WTC11 (cell line): ENCODE results near the gene AMBRA1. TPM values are rescaled to one million over a fixed set of nuclear protein-coding genes. Genes with fewer than 3 reads are reported as not detected.

ENCODE experiments used
- ATAC-seq: fragments of 200-7000 bp; cut with Tn5 transposase; 2 replicates; pipeline ENCODE4 v1.10.0; 2021; ENCODE audit warnings: mild to moderate bottlenecking, moderate library complexity
- CTCF ChIA-PET: fragments of 300-600 bp; sonication (Branson Sonifier 250); formaldehyde crosslinking; loops from one replicate; lab custom pipeline; 2021; ENCODE audit warnings: antibody characterized with exemption; lab: Charles Lee
- POLR2A ChIA-PET: fragments of 350-600 bp; sonication (Branson Sonifier 250); formaldehyde crosslinking; loops from one replicate; lab custom pipeline; 2021; ENCODE audit warnings: antibody characterized with exemption; lab: Charles Lee
- DNase-seq: peaks from one replicate; pipeline ENCODE4 v3.0.0; 2021; ENCODE audit warnings: low spot score
- H3K27ac Mint-ChIP-seq: 2 replicates; pipeline ENCODE4 v1.8.0; 2021; ENCODE audit warnings: mixed read lengths
- H3K27me3 Mint-ChIP-seq: 2 replicates; pipeline ENCODE4 v1.8.0; 2021; ENCODE audit warnings: low read depth, mild to moderate bottlenecking, moderate library complexity, mixed read lengths
- H3K36me3 Mint-ChIP-seq: 2 replicates; pipeline ENCODE4 v1.8.0; 2021; ENCODE audit warnings: mixed read lengths
- H3K4me1 Mint-ChIP-seq: 2 replicates; pipeline ENCODE4 v1.8.0; 2022; ENCODE audit warnings: mixed read lengths
- H3K4me3 Mint-ChIP-seq: 2 replicates; pipeline ENCODE4 v1.8.0; 2021; ENCODE audit warnings: mild to moderate bottlenecking, moderate library complexity, mixed read lengths
- H3K9me3 Mint-ChIP-seq: 2 replicates; pipeline ENCODE4 v1.8.0; 2021; ENCODE audit warnings: mixed read lengths
- E2F1 ChIP-seq: sonication (generic); formaldehyde crosslinking; IDR thresholded peaks from 2 replicates; pipeline ENCODE4 v1.8.0; 2022; ENCODE audit warnings: mild to moderate bottlenecking, missing genetic modification reagents
- ESRRA ChIP-seq: sonication (generic); formaldehyde crosslinking; IDR thresholded peaks from 2 replicates; pipeline ENCODE4 v1.8.1; 2022; ENCODE audit warnings: mild to moderate bottlenecking, missing genetic modification reagents, borderline replicate concordance
- ETV6 ChIP-seq: sonication (generic); formaldehyde crosslinking; IDR thresholded peaks from 2 replicates; pipeline ENCODE4 v1.8.1; 2022; ENCODE audit warnings: mild to moderate bottlenecking, missing genetic modification reagents
- FOXK1 ChIP-seq: sonication (generic); formaldehyde crosslinking; IDR thresholded peaks from 2 replicates; pipeline ENCODE4 v1.8.0; 2022; ENCODE audit warnings: mild to moderate bottlenecking, moderate library complexity, missing genetic modification reagents
- HMGA2 ChIP-seq: fragments of 250-450 bp; sonication (Bioruptor Pico); IDR thresholded peaks from 2 replicates; pipeline ENCODE4 v1.4.0; 2021; ENCODE audit warnings: mild to moderate bottlenecking, moderate library complexity
- MYBL2 ChIP-seq: sonication (generic); formaldehyde crosslinking; IDR thresholded peaks from 2 replicates; pipeline ENCODE4 v1.8.1; 2023; ENCODE audit warnings: mild to moderate bottlenecking, moderate library complexity, missing genetic modification reagents
- NFYB ChIP-seq: sonication (generic); formaldehyde crosslinking; conservative IDR thresholded peaks from 2 replicates; pipeline ENCODE4 v1.8.0; 2022; ENCODE audit warnings: low read depth, missing genetic modification reagents
- PREB ChIP-seq: sonication (generic); formaldehyde crosslinking; IDR thresholded peaks from 2 replicates; pipeline ENCODE4 v1.8.1; 2022; ENCODE audit warnings: mild to moderate bottlenecking, missing genetic modification reagents, moderate library complexity, borderline replicate concordance
- RORB ChIP-seq: fragments of 250-450 bp; sonication (Bioruptor Pico); IDR thresholded peaks from 2 replicates; pipeline ENCODE4 v1.9.0; 2021; ENCODE audit warnings: mild to moderate bottlenecking
- SMAD3 ChIP-seq: sonication (generic); formaldehyde crosslinking; IDR thresholded peaks from 2 replicates; pipeline ENCODE4 v1.8.0; 2022; ENCODE audit warnings: missing genetic modification reagents, mild to moderate bottlenecking, borderline replicate concordance
- SOX15 ChIP-seq: fragments of 250-450 bp; sonication (Bioruptor Pico); IDR thresholded peaks from 2 replicates; pipeline ENCODE4 v1.9.0; 2021; ENCODE audit warnings: mild to moderate bottlenecking
- TEAD1 ChIP-seq: sonication (generic); formaldehyde crosslinking; IDR thresholded peaks from 2 replicates; pipeline ENCODE4 v1.8.0; 2022; ENCODE audit warnings: mild to moderate bottlenecking, missing genetic modification reagents
- ZBTB21 ChIP-seq: sonication (generic); formaldehyde crosslinking; IDR thresholded peaks from 2 replicates; pipeline ENCODE4 v1.8.1; 2023; ENCODE audit warnings: mild to moderate bottlenecking, missing genetic modification reagents, borderline replicate concordance
- ZNF219 ChIP-seq: sonication (generic); formaldehyde crosslinking; IDR thresholded peaks from 2 replicates; pipeline ENCODE4 v1.8.0; 2023; ENCODE audit warnings: missing genetic modification reagents, mild to moderate bottlenecking, borderline replicate concordance
- ZNF416 ChIP-seq: fragments of 250-450 bp; sonication (Bioruptor Pico); IDR thresholded peaks from 2 replicates; pipeline ENCODE4 v1.9.0; 2021; ENCODE audit warnings: mild to moderate bottlenecking, inconsistent platforms
- ZNF425 ChIP-seq: fragments of 250-450 bp; sonication (Bioruptor Pico); conservative IDR thresholded peaks from 2 replicates; pipeline ENCODE4 v1.9.0; 2021; ENCODE audit warnings: mild to moderate bottlenecking
- ZNF532 ChIP-seq: fragments of 250-450 bp; sonication (Bioruptor Pico); IDR thresholded peaks from 2 replicates; pipeline ENCODE4 v1.9.0; 2021; ENCODE audit warnings: mild to moderate bottlenecking, borderline replicate concordance
- total RNA-seq: library from RNA; stranded (reverse); gene quantifications from 3 replicates; pipeline ENCODE4 v1.2.3, GENCODE V29; 2021
- TF ChIP-seq, protein P1 (sequence below): sonication (generic); formaldehyde crosslinking; IDR thresholded peaks from 2 replicates; pipeline ENCODE4 v1.8.0; 2023; ENCODE audit warnings: missing genetic modification reagents, mild to moderate bottlenecking, borderline replicate concordance
- TF ChIP-seq, protein P2 (sequence below): sonication (generic); formaldehyde crosslinking; IDR thresholded peaks from 2 replicates; pipeline ENCODE4 v1.8.0; 2022; ENCODE audit warnings: mild to moderate bottlenecking, missing genetic modification reagents

The AMBRA1 gene
- total RNA-seq, 1 experiment from 2014 or later, result 35.0 TPM

- H3K36me3 Mint-ChIP-seq, result peaks cover 18% of the 10 kb centered on the region
- no peaks in the 10 kb centered on the region for H3K4me1 Mint-ChIP-seq
- no peak for DNase-seq
- H3K27ac Mint-ChIP-seq, result no peak overlapping the region
- no peak overlapping the region for H3K4me3 Mint-ChIP-seq
- no peak for ATAC-seq
- H3K27me3 Mint-ChIP-seq, result no peaks in the 10 kb centered on the region
- POLR2A ChIA-PET, result interaction anchor here (0.7 kb wide), 1 partner anchor 193 kb away, joined by 3 read pairs; no protein-coding TSS in a partner anchor
- TF ChIP-seq NFYB (no peak), ZNF219 (no peak)
- CTCF ChIA-PET, result no interaction called here
- H3K9me3 Mint-ChIP-seq, result no peaks in the 10 kb centered on the region
Observed at GRCh38 chr11:46630237-46630636, 36.4 kb upstream of the AMBRA1 start.

GRCh38 chr11:46628961-46629360 is 35.1 kb upstream of the AMBRA1 start:
- Mint-ChIP-seq H3K4me1 (no peaks in the 10 kb centered on the region), H3K27ac (peak overlapping the region; percentile 65; the same call in 1 of the 2 replicates), H3K4me3 (no peak overlapping the region), H3K9me3 (no peaks in the 10 kb centered on the region), H3K36me3 (peaks cover 25% of the 10 kb centered on the region), H3K27me3 (no peaks in the 10 kb centered on the region)
- ATAC-seq (no peak), DNase-seq (no peak)
- ChIA-PET CTCF (no interaction called here), POLR2A (no interaction called here)
- TF ChIP-seq, protein P1, sequence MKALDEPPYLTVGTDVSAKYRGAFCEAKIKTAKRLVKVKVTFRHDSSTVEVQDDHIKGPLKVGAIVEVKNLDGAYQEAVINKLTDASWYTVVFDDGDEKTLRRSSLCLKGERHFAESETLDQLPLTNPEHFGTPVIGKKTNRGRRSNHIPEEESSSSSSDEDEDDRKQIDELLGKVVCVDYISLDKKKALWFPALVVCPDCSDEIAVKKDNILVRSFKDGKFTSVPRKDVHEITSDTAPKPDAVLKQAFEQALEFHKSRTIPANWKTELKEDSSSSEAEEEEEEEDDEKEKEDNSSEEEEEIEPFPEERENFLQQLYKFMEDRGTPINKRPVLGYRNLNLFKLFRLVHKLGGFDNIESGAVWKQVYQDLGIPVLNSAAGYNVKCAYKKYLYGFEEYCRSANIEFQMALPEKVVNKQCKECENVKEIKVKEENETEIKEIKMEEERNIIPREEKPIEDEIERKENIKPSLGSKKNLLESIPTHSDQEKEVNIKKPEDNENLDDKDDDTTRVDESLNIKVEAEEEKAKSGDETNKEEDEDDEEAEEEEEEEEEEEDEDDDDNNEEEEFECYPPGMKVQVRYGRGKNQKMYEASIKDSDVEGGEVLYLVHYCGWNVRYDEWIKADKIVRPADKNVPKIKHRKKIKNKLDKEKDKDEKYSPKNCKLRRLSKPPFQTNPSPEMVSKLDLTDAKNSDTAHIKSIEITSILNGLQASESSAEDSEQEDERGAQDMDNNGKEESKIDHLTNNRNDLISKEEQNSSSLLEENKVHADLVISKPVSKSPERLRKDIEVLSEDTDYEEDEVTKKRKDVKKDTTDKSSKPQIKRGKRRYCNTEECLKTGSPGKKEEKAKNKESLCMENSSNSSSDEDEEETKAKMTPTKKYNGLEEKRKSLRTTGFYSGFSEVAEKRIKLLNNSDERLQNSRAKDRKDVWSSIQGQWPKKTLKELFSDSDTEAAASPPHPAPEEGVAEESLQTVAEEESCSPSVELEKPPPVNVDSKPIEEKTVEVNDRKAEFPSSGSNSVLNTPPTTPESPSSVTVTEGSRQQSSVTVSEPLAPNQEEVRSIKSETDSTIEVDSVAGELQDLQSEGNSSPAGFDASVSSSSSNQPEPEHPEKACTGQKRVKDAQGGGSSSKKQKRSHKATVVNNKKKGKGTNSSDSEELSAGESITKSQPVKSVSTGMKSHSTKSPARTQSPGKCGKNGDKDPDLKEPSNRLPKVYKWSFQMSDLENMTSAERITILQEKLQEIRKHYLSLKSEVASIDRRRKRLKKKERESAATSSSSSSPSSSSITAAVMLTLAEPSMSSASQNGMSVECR (CRISPR knock-in tag), result no peak
- TF ChIP-seq TEAD1 (CRISPR knock-in tag) (no peak), PREB (CRISPR knock-in tag) (no peak), ZNF532 (CRISPR knock-in tag) (no peak), FOXK1 (CRISPR knock-in tag) (no peak), ZNF416 (CRISPR knock-in tag) (no peak), ETV6 (CRISPR knock-in tag) (no peak), SMAD3 (no peak), ZNF425 (no peak), ZBTB21 (CRISPR knock-in tag) (no peak), E2F1 (no peak), MYBL2 (CRISPR knock-in tag) (no peak), ESRRA (CRISPR knock-in tag) (no peak), HMGA2 (CRISPR knock-in tag) (no peak), SOX15 (CRISPR knock-in tag) (no peak), RORB (CRISPR knock-in tag) (no peak)
- TF ChIP-seq, protein P2, sequence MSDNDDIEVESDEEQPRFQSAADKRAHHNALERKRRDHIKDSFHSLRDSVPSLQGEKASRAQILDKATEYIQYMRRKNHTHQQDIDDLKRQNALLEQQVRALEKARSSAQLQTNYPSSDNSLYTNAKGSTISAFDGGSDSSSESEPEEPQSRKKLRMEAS (CRISPR knock-in tag), result no peak
